Endothelial cell of umbilical vein (primary cell): Measurements from ENCODE around the gene AATF. TPM values are rescaled to one million over a fixed set of nuclear protein-coding genes. Genes with fewer than 3 reads are reported as not detected.

Experiments used
- BruUV-seq: library from RNA; stranded (reverse); fragments of 400-500 nt; replicated peaks from 2 replicates; lab custom pipeline; 2021; lab: Mats Ljungman, UMichigan
- CTCF ChIA-PET: fragments of 300-600, 350-600 bp; sonication (Branson Sonifier 250); formaldehyde crosslinking; loops from one replicate; lab custom pipeline; 2021; ENCODE audit warnings: antibody characterized with exemption, inconsistent platforms; lab: Charles Lee
- POLR2A ChIA-PET: fragments of 300-600, 350-600 bp; sonication (Branson Sonifier 250); formaldehyde crosslinking; loops from one replicate; lab custom pipeline; 2021; ENCODE audit warnings: antibody characterized with exemption, inconsistent platforms; lab: Charles Lee
- DNase-seq: peaks from one replicate; pipeline ENCODE4 v3.0.0-alpha.2; 2011; ENCODE audit warnings: low read depth, low spot score
- FAIRE-seq: peaks from 2 replicates; lab custom pipeline; 2011; peaks lifted over from hg19 to GRCh38; lab: Jason Lieb, UNC
- H2AFZ ChIP-seq: 2 replicates; pipeline ENCODE4 v1.6.0; 2012; ENCODE audit warnings: low read depth, low read length, control low read depth, inconsistent platforms
- H3K27ac ChIP-seq: 2 replicates; pipeline ENCODE4 v1.5.1; 2011; ENCODE audit warnings: low read depth, mild to moderate bottlenecking, control low read depth, low read length, moderate library complexity; ENCODE audit not compliant: insufficient read depth
- H3K27me3 ChIP-seq, 2 experiments: 2 replicates each; pipeline versions ENCODE4 v1.6.0 to v1.6.1; 2011; ENCODE audit warnings: low read length in 2 of 2, mixed read lengths in 1 of 2; ENCODE audit not compliant: control insufficient read depth in 2 of 2, insufficient read depth in 2 of 2
- H3K36me3 ChIP-seq, 2 experiments: 2 replicates in 1 of 2; 3 replicates in 1 of 2; pipeline ENCODE4 v1.5.1; 2011; ENCODE audit warnings: low read length in 2 of 2, mild to moderate bottlenecking in 1 of 2, moderate library complexity in 1 of 2; ENCODE audit not compliant: control insufficient read depth in 2 of 2, insufficient read depth in 2 of 2; ENCODE audit errors: extremely low read depth in 1 of 2
- H3K4me1 ChIP-seq: 3 replicates; pipeline ENCODE4 v1.5.1; 2011; ENCODE audit warnings: mild to moderate bottlenecking, low read length; ENCODE audit not compliant: control insufficient read depth, insufficient read depth; ENCODE audit errors: extremely low read depth
- H3K4me2 ChIP-seq: 2 replicates; pipeline ENCODE4 v1.6.1; 2011; ENCODE audit warnings: low read length, control low read depth, mixed read lengths; ENCODE audit not compliant: insufficient read depth
- H3K4me3 ChIP-seq, 3 experiments: fragments of 200-600 bp in 1 of 3; sonication (generic), shearing (Covaris generic) in 1 of 3; replicated peaks in 1 of 3; 2 replicates each; pipeline ENCODE4 v1.5.1; 2011 to 2016; ENCODE audit warnings: control low read depth in 3 of 3, low read length in 3 of 3, mild to moderate bottlenecking in 2 of 3, inconsistent platforms in 1 of 3, low read depth in 1 of 3, moderate library complexity in 1 of 3; ENCODE audit not compliant: insufficient read depth in 1 of 3
- H3K79me2 ChIP-seq: 2 replicates; pipeline ENCODE4 v1.6.0; 2012; ENCODE audit warnings: low read length, inconsistent platforms; ENCODE audit not compliant: control insufficient read depth, insufficient read depth
- H3K9ac ChIP-seq: replicated peaks from 2 replicates; pipeline ENCODE3; 2011; ENCODE audit warnings: low read length, control low read depth; ENCODE audit not compliant: insufficient read depth; ENCODE audit errors: extremely low read depth
- H3K9me1 ChIP-seq: replicated peaks from 3 replicates; pipeline ENCODE4 v1.6.0; 2011; ENCODE audit warnings: mild to moderate bottlenecking, low read length; ENCODE audit not compliant: control insufficient read depth, insufficient read depth; ENCODE audit errors: extremely low read depth
- H3K9me3 ChIP-seq: replicated peaks from 2 replicates; pipeline ENCODE4 v1.5.1; 2012; ENCODE audit warnings: low read length, inconsistent platforms; ENCODE audit not compliant: control insufficient read depth, insufficient read depth
- H4K20me1 ChIP-seq: replicated peaks from 2 replicates; pipeline ENCODE3; 2011; ENCODE audit warnings: mild to moderate bottlenecking, low read length; ENCODE audit not compliant: control insufficient read depth, insufficient read depth; ENCODE audit errors: extremely low read depth
- CTCF ChIP-seq, 2 donors: IDR thresholded peaks; 1 replicate in 1 of 2; 2 replicates in 1 of 2; pipeline ENCODE4 v1.5.1; 2011; ENCODE audit warnings: low read length in 2 of 2, mild to moderate bottlenecking in 2 of 2, moderate library complexity in 2 of 2, control low read depth in 1 of 2, inconsistent platforms in 1 of 2, low read depth in 1 of 2; ENCODE audit not compliant: insufficient read depth in 1 of 2; ENCODE audit errors: extremely low read depth in 1 of 2
- EZH2 ChIP-seq: IDR thresholded peaks from 2 replicates; pipeline ENCODE4 v1.6.1; 2012; ENCODE audit warnings: borderline replicate concordance, low read depth, mild to moderate bottlenecking, moderate library complexity, low read length, inconsistent platforms; ENCODE audit not compliant: severe bottlenecking
- FOS ChIP-seq: IDR thresholded peaks from 2 replicates; pipeline ENCODE4 v1.6.1; 2011; ENCODE audit warnings: mild to moderate bottlenecking, low read length, moderate library complexity, borderline replicate concordance; ENCODE audit not compliant: insufficient read depth
- GATA2 ChIP-seq: IDR thresholded peaks from 2 replicates; pipeline ENCODE4 v1.7.0; 2011; ENCODE audit warnings: low read depth, mild to moderate bottlenecking, moderate library complexity, mixed read lengths, low read length; ENCODE audit not compliant: insufficient read length, insufficient read depth
- JUN ChIP-seq: IDR thresholded peaks from 2 replicates; pipeline ENCODE4 v1.6.1; 2011; ENCODE audit warnings: borderline replicate concordance, low read depth; ENCODE audit not compliant: insufficient read length, insufficient read depth
- MYC ChIP-seq: IDR thresholded peaks from one replicate; pipeline ENCODE4 v1.6.1; 2011; ENCODE audit warnings: mild to moderate bottlenecking, low read depth, low read length
- POLR2A ChIP-seq: IDR thresholded peaks from 2 replicates; pipeline ENCODE4 v1.6.1; 2012; ENCODE audit warnings: low read depth, mild to moderate bottlenecking, control low read depth, low read length
- POLR2AphosphoS5 ChIP-seq: IDR thresholded peaks from 2 replicates; pipeline ENCODE4 v1.6.1; 2012; ENCODE audit warnings: low read depth, mild to moderate bottlenecking, control low read depth, low read length, moderate library complexity; ENCODE audit not compliant: insufficient read depth
- dilution Hi-C: fragments of 300-500 bp; cut with MboI; formaldehyde crosslinking; loops from one replicate; pipeline ENCODE4 v1.15.0; 2019; ENCODE audit warnings: low sequenced_read_pairs; ENCODE audit not compliant: extremely low pct_ligation_motif_present
- intact Hi-C: fragments of 100-400 bp; cut with micrococcal nuclease; formaldehyde crosslinking; loops from one replicate; pipeline ENCODE4 v1.10.0; 2022
- polyA plus RNA-seq, 4 experiments: library from polyadenylated mRNA; depleted of rRNA in 3 of 4; stranded (reverse) in 3 of 4; unstranded in 1 of 4; fragments of >200 nt; gene quantifications; 2 replicates each; pipeline versions ENCODE4 v1.2.1 to v1.2.3, GENCODE V29; 2011 to 2012; ENCODE audit warnings: missing spikeins in 1 of 4
- total RNA-seq: library from RNA; stranded (reverse); gene quantifications from 2 replicates; pipeline ENCODE4 v1.2.3, GENCODE V29; 2021
- TF ChIP-seq, protein P1 (sequence below): IDR thresholded peaks from 2 replicates; pipeline ENCODE4 v1.6.1; 2011; ENCODE audit not compliant: insufficient read depth, insufficient read length

Gene AATF
- total and polyA plus RNA-seq, 2 donors (not counting 3 experiments of a cell fraction or from before 2014, with no cell fraction given) = 15.7 to 47.2 TPM

DNA sequence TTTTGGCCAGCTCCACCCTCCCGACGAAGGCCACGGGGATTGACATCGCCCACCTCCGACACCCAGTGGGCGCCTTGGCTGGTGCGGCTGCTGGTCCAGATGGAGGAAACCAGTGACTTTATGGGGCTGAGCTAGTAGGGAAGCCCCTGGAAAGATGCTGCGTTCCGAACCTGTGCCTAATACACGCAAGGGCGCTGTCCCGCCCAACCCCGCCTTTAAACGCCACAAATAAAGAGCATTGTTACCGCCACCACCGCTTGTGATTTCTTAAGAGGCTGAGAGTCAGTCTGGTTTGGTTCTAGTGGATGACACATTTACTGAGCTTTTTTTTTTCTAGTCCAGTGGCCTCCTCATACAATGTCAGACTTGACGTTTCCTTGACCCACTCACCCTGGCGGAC, 107.9 kb downstream of the AATF start:
- Histone ChIP-seq H3K27me3 (no peaks in the 10 kb centered on the region), H3K4me1 (no peaks in the 10 kb centered on the region), H3K36me3 (peaks cover 0 to 5% of the 10 kb centered on the region in 2 experiments), H3K9me1 (no peaks in the 10 kb centered on the region), H3K4me2 (no peak overlapping the region), H3K27ac (no peak overlapping the region), H3K79me2 (no peaks in the 10 kb centered on the region), H2AFZ (no peak overlapping the region), H3K9me3 (no peaks in the 10 kb centered on the region), H3K4me3 (no peak overlapping the region), H3K9ac (no peak overlapping the region), H4K20me1 (no peaks in the 10 kb centered on the region)
- POLR2A ChIA-PET = no interaction called here
- TF ChIP-seq FOS = no peak
- no peak for TF ChIP-seq CTCF (IDR thresholded peaks at IDR 0.05; ENCODE audit: extremely low read depth in 1 of 2, insufficient read depth in 1 of 2, low read depth in 1 of 2, low read length in 2 of 2)
- no peak for TF ChIP-seq JUN
- no peak for TF ChIP-seq POLR2AphosphoS5
- TF ChIP-seq MYC = no peak
- TF ChIP-seq, protein P1, sequence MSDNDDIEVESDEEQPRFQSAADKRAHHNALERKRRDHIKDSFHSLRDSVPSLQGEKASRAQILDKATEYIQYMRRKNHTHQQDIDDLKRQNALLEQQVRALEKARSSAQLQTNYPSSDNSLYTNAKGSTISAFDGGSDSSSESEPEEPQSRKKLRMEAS = no peak
- no peak for TF ChIP-seq EZH2
- no peak for TF ChIP-seq GATA2
- no peak for TF ChIP-seq POLR2A
- no peak for DNase-seq
- CTCF ChIA-PET = interaction anchor here (1.5 to 1.8 kb wide), 2 partner anchors 9 to 431 kb away, joined by 5 to 9 read pairs; no protein-coding TSS in a partner anchor
- intact Hi-C loops = no loop called here
- dilution Hi-C loops = loop anchor here (25.0 kb wide), 1 partner anchor 394 kb away; no protein-coding TSS in a partner anchor
- BruUV-seq = no TSS peak
- no peak for FAIRE-seq
